ENCODE measurements around the gene TGM2. TPM values are rescaled to one million over a fixed set of nuclear protein-coding genes. Genes with fewer than 3 reads are reported as not detected.

TGM2 gene
- total and polyA plus RNA-seq, 2 donors (not counting 3 experiments of a cell fraction or from before 2014, with no cell fraction given) = 861 to 868 TPM

DNA sequence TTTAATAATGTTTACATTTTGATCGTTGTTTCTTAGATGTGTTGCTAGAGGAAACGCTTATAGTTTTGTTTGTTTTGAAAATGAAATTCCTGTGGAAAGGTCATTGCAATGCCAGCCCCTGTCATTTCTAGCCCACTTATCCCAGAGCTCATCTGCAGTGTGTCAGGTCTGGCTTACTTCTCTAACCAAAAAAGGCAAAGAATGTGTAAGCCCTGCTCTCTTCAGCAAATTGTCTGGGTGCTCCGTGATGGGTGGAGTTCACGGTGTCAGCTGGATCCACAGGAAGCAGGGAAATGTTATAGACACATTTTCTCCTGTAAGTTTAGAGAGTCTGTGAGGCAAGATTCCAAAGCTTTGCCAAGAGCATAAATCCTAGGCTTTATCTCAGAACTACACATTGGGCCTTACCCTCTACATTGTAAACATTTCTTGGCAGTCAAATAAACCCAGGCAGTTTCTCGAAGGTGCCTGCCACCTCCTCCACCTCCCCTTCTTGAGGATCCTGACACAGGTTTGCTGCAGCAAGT lies 80.6 kb downstream of the TGM2 start:
- Histone ChIP-seq H3K36me3 (ENCODE audit: control insufficient read depth in 2 of 2, extremely low read depth in 1 of 2, insufficient read depth in 2 of 2, low read length in 2 of 2) (no peaks in the 10 kb centered on the region), H3K9ac (replicated peaks; ENCODE audit: extremely low read depth, insufficient read depth, low read length) (peak overlapping the region; percentile 53), H4K20me1 (replicated peaks; ENCODE audit: control insufficient read depth, extremely low read depth, insufficient read depth, low read length) (no peaks in the 10 kb centered on the region), H3K27ac (ENCODE audit: insufficient read depth, low read depth, low read length) (peak overlapping the region; percentile 63), H3K27me3 (ENCODE audit: control insufficient read depth in 2 of 2, insufficient read depth in 2 of 2, low read length in 2 of 2) (no peaks in the 10 kb centered on the region), H3K4me2 (ENCODE audit: insufficient read depth, low read length) (peak overlapping the region; percentile 48), H3K4me3 (replicated peaks in 1 of 3; ENCODE audit: insufficient read depth in 1 of 3, low read depth in 1 of 3, low read length in 3 of 3) (no peak overlapping the region), H3K9me3 (replicated peaks; ENCODE audit: control insufficient read depth, insufficient read depth, low read length) (no peaks in the 10 kb centered on the region), H3K4me1 (ENCODE audit: control insufficient read depth, extremely low read depth, insufficient read depth, low read length) (peaks cover 21% of the 10 kb centered on the region), H3K79me2 (ENCODE audit: control insufficient read depth, insufficient read depth, low read length) (peaks cover 14% of the 10 kb centered on the region), H2AFZ (ENCODE audit: low read depth, low read length) (no peak overlapping the region), H3K9me1 (replicated peaks; ENCODE audit: control insufficient read depth, extremely low read depth, insufficient read depth, low read length) (no peaks in the 10 kb centered on the region)
- dilution Hi-C loops (cut with MboI; ENCODE audit: extremely low pct_ligation_motif_present, low sequenced_read_pairs) (no loop called here), intact Hi-C loops (cut with micrococcal nuclease) (loop anchor here (1.0 to 2.0 kb wide), 4 partner anchors 11 to 74 kb away; no protein-coding TSS in a partner anchor)
- FAIRE-seq (peak; percentile 78), DNase-seq (ENCODE audit: low read depth, low spot score) (peak; percentile 91)
- POLR2A ChIA-PET = no interaction called here
- TF ChIP-seq POLR2AphosphoS5 (IDR thresholded peaks at IDR 0.05; ENCODE audit: insufficient read depth, low read depth, low read length) = peak; percentile 18
- TF ChIP-seq JUN (IDR thresholded peaks at IDR 0.05; ENCODE audit: borderline replicate concordance, insufficient read depth, insufficient read length, low read depth) = no peak
- no peak for TF ChIP-seq POLR2A (IDR thresholded peaks at IDR 0.05; ENCODE audit: low read depth, low read length)
- peak; percentile 34 for TF ChIP-seq GATA2 (IDR thresholded peaks at IDR 0.05; ENCODE audit: insufficient read depth, insufficient read length, low read depth, low read length)
- BruUV-seq (replicated peaks) = no TSS peak
- CTCF ChIA-PET = interaction anchor here (1.0 to 3.9 kb wide), 10 partner anchors 9 to 136 kb away, joined by 3 to 53 read pairs (median 6); no protein-coding TSS in a partner anchor

DNA sequence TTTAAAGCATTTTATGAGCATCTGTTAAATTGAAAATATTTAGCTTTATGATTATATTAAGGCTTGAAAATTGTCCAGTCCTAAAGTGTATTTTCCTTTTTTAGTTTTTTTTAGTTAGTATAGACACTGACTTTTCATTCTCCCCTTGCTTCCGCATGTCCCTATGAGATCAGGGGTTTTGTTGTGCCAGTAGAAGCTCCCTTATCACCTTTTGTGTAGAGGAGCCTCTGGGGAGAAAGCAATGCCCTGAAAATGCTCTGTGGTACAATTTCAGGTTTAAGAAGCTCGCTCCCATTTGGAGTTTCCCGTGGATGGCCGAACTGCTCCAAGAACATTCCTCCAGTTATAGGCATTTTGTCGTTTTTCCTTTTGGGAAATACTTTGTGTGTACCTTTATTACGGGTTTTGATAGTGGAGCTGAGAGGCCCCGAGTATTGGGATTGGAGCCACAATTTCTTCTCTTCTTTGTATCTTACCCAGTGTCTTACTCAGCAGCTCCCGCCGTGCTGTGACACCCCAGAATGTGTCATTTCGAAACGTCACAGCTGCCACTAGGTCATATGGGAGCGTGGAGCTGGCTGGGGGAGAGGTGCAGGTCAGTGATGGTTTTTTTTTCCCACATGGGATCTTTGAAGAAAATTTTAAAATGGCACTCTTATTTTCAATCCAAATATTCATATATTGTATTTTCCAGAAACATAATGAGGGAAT lies 81.6 kb downstream of the TGM2 start:
- Histone ChIP-seq H2AFZ (ENCODE audit: low read depth, low read length) (no peak overlapping the region), H4K20me1 (replicated peaks; ENCODE audit: control insufficient read depth, extremely low read depth, insufficient read depth, low read length) (no peaks in the 10 kb centered on the region), H3K4me2 (ENCODE audit: insufficient read depth, low read length) (no peak overlapping the region), H3K4me1 (ENCODE audit: control insufficient read depth, extremely low read depth, insufficient read depth, low read length) (peaks cover 21% of the 10 kb centered on the region), H3K9me3 (replicated peaks; ENCODE audit: control insufficient read depth, insufficient read depth, low read length) (no peaks in the 10 kb centered on the region), H3K27me3 (ENCODE audit: control insufficient read depth in 2 of 2, insufficient read depth in 2 of 2, low read length in 2 of 2) (no peaks in the 10 kb centered on the region), H3K4me3 (replicated peaks in 1 of 3; ENCODE audit: insufficient read depth in 1 of 3, low read depth in 1 of 3, low read length in 3 of 3) (no peak overlapping the region), H3K9ac (replicated peaks; ENCODE audit: extremely low read depth, insufficient read depth, low read length) (peak overlapping the region; percentile 53), H3K9me1 (replicated peaks; ENCODE audit: control insufficient read depth, extremely low read depth, insufficient read depth, low read length) (no peaks in the 10 kb centered on the region), H3K36me3 (ENCODE audit: control insufficient read depth in 2 of 2, extremely low read depth in 1 of 2, insufficient read depth in 2 of 2, low read length in 2 of 2) (no peaks in the 10 kb centered on the region), H3K79me2 (ENCODE audit: control insufficient read depth, insufficient read depth, low read length) (peaks cover 19% of the 10 kb centered on the region), H3K27ac (ENCODE audit: insufficient read depth, low read depth, low read length) (peak overlapping the region; percentile 63)
- intact Hi-C loops (cut with micrococcal nuclease) (loop anchor here (1.0 to 2.0 kb wide), 4 partner anchors 10 to 75 kb away; no protein-coding TSS in a partner anchor), dilution Hi-C loops (cut with MboI; ENCODE audit: extremely low pct_ligation_motif_present, low sequenced_read_pairs) (no loop called here)
- BruUV-seq (replicated peaks) = no TSS peak
- POLR2A ChIA-PET = no interaction called here
- FAIRE-seq (no peak), DNase-seq (ENCODE audit: low read depth, low spot score) (no peak)
- CTCF ChIA-PET = interaction anchor here (0.6 to 3.9 kb wide), 11 partner anchors 8 to 138 kb away, joined by 3 to 53 read pairs (median 3); no protein-coding TSS in a partner anchor
- no peak for TF ChIP-seq JUN (IDR thresholded peaks at IDR 0.05; ENCODE audit: borderline replicate concordance, insufficient read depth, insufficient read length, low read depth)
- no peak for TF ChIP-seq GATA2 (IDR thresholded peaks at IDR 0.05; ENCODE audit: insufficient read depth, insufficient read length, low read depth, low read length)
- no peak for TF ChIP-seq MYC (IDR thresholded peaks at IDR 0.05; ENCODE audit: low read depth, low read length)
- no peak for TF ChIP-seq POLR2A (IDR thresholded peaks at IDR 0.05; ENCODE audit: low read depth, low read length)
- TF ChIP-seq, protein P1, sequence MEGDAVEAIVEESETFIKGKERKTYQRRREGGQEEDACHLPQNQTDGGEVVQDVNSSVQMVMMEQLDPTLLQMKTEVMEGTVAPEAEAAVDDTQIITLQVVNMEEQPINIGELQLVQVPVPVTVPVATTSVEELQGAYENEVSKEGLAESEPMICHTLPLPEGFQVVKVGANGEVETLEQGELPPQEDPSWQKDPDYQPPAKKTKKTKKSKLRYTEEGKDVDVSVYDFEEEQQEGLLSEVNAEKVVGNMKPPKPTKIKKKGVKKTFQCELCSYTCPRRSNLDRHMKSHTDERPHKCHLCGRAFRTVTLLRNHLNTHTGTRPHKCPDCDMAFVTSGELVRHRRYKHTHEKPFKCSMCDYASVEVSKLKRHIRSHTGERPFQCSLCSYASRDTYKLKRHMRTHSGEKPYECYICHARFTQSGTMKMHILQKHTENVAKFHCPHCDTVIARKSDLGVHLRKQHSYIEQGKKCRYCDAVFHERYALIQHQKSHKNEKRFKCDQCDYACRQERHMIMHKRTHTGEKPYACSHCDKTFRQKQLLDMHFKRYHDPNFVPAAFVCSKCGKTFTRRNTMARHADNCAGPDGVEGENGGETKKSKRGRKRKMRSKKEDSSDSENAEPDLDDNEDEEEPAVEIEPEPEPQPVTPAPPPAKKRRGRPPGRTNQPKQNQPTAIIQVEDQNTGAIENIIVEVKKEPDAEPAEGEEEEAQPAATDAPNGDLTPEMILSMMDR (IDR thresholded peaks at IDR 0.05; ENCODE audit: extremely low read depth in 1 of 2, insufficient read depth in 1 of 2, low read depth in 1 of 2, low read length in 2 of 2) = no peak
- TF ChIP-seq FOS (IDR thresholded peaks at IDR 0.05; ENCODE audit: borderline replicate concordance, insufficient read depth, low read length) = no peak
- no peak for TF ChIP-seq EZH2 (IDR thresholded peaks at IDR 0.05; ENCODE audit: borderline replicate concordance, low read depth, low read length, severe bottlenecking)
- no peak for TF ChIP-seq POLR2AphosphoS5 (IDR thresholded peaks at IDR 0.05; ENCODE audit: insufficient read depth, low read depth, low read length)
- TF ChIP-seq, protein P2, sequence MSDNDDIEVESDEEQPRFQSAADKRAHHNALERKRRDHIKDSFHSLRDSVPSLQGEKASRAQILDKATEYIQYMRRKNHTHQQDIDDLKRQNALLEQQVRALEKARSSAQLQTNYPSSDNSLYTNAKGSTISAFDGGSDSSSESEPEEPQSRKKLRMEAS (IDR thresholded peaks at IDR 0.05; ENCODE audit: insufficient read depth, insufficient read length) = no peak
